H9 (cell line): Measurements from ENCODE around the gene SLC6A15. TPM values are rescaled to one million over a fixed set of nuclear protein-coding genes. Genes with fewer than 3 reads are reported as not detected.

Experiments used
- DNase-seq: peaks from one replicate; pipeline ENCODE4 v3.0.0-alpha.2; 2017
- H2AFZ ChIP-seq: one replicate; pipeline ENCODE4 v1.6.1; 2013; ENCODE audit warnings: mild to moderate bottlenecking, low read length, control low read depth, moderate library complexity
- H2AK5ac ChIP-seq: 2 replicates; pipeline ENCODE4 v1.6.1; 2013; ENCODE audit warnings: low read length, control low read depth, mixed read lengths; ENCODE audit not compliant: insufficient read length
- H2BK120ac ChIP-seq: one replicate; pipeline ENCODE4 v1.6.1; 2013; ENCODE audit warnings: low read depth, mild to moderate bottlenecking, low read length, control low read depth, inconsistent platforms; ENCODE audit not compliant: poor library complexity, severe bottlenecking
- H2BK12ac ChIP-seq: 2 replicates; pipeline ENCODE4 v1.6.1; 2013; ENCODE audit warnings: low read length, control low read depth, mixed read lengths, low read depth; ENCODE audit not compliant: insufficient read length
- H2BK15ac ChIP-seq: 2 replicates; pipeline ENCODE4 v1.6.1; 2013; ENCODE audit warnings: low read depth, low read length, control low read depth
- H2BK20ac ChIP-seq: one replicate; pipeline ENCODE4 v1.6.1; 2013; ENCODE audit warnings: low read depth, mild to moderate bottlenecking, low read length, control low read depth, inconsistent platforms; ENCODE audit not compliant: poor library complexity, severe bottlenecking
- H2BK5ac ChIP-seq: 2 replicates; pipeline ENCODE4 v1.6.1; 2013; ENCODE audit warnings: low read length, control low read depth, mixed read lengths; ENCODE audit not compliant: insufficient read length
- H3K14ac ChIP-seq: 2 replicates; pipeline ENCODE4 v1.6.1; 2013; ENCODE audit warnings: low read length, control low read depth; ENCODE audit not compliant: insufficient read depth
- H3K18ac ChIP-seq: 2 replicates; pipeline ENCODE4 v1.6.1; 2013; ENCODE audit warnings: low read depth, mild to moderate bottlenecking, mixed read lengths, low read length, control low read depth; ENCODE audit not compliant: insufficient read length
- H3K23ac ChIP-seq: 2 replicates; pipeline ENCODE4 v1.6.1; 2013; ENCODE audit warnings: low read length, control low read depth, mixed read lengths, low read depth; ENCODE audit not compliant: insufficient read length
- H3K23me2 ChIP-seq: 2 replicates; pipeline ENCODE4 v1.6.1; 2013; ENCODE audit warnings: low read depth, mild to moderate bottlenecking, mixed read lengths, low read length, control low read depth; ENCODE audit not compliant: insufficient read length, poor library complexity, severe bottlenecking
- H3K27ac ChIP-seq: 2 replicates; pipeline ENCODE4 v1.5.1; 2013; ENCODE audit warnings: low read length, control low read depth, mixed read lengths, low read depth; ENCODE audit not compliant: insufficient read length
- H3K27me3 ChIP-seq: 2 replicates; pipeline ENCODE4 v1.6.1; 2013; ENCODE audit warnings: low read length, control low read depth, inconsistent platforms; ENCODE audit not compliant: insufficient read depth
- H3K4ac ChIP-seq: 2 replicates; pipeline ENCODE4 v1.6.1; 2013; ENCODE audit warnings: low read depth, mild to moderate bottlenecking, control low read depth, inconsistent platforms, low read length, moderate library complexity
- H3K4me1 ChIP-seq: 2 replicates; pipeline ENCODE4 v1.6.1; 2013; ENCODE audit warnings: low read length, control low read depth, inconsistent platforms; ENCODE audit not compliant: insufficient read depth
- H3K4me2 ChIP-seq: 2 replicates; pipeline ENCODE4 v1.6.1; 2013; ENCODE audit warnings: low read length, control low read depth, mixed read lengths; ENCODE audit not compliant: insufficient read length, insufficient read depth
- H3K56ac ChIP-seq: 2 replicates; pipeline ENCODE4 v1.6.1; 2013; ENCODE audit warnings: low read depth, mild to moderate bottlenecking, mixed read lengths, low read length, control low read depth; ENCODE audit not compliant: insufficient read length
- H3K79me1 ChIP-seq: 2 replicates; pipeline ENCODE4 v1.6.1; 2013; ENCODE audit warnings: low read depth, mild to moderate bottlenecking, moderate library complexity, low read length, control low read depth, inconsistent platforms; ENCODE audit not compliant: insufficient read depth, poor library complexity, severe bottlenecking
- H3K79me2 ChIP-seq: 2 replicates; pipeline ENCODE4 v1.6.1; 2013; ENCODE audit warnings: low read length, control low read depth, inconsistent platforms; ENCODE audit not compliant: insufficient read depth
- H3K9ac ChIP-seq: 2 replicates; pipeline ENCODE4 v1.6.1; 2013; ENCODE audit warnings: low read length, control low read depth, mixed read lengths; ENCODE audit not compliant: insufficient read length; ENCODE audit errors: extremely low read depth
- H3K9me3 ChIP-seq: one replicate; pipeline ENCODE4 v1.6.1; 2013; ENCODE audit warnings: low read depth, low read length, inconsistent platforms; ENCODE audit not compliant: control insufficient read depth
- H3T11ph ChIP-seq: one replicate; pipeline ENCODE4 v1.6.1; 2013; ENCODE audit warnings: mild to moderate bottlenecking, low read length, control low read depth, inconsistent platforms
- H4K20me1 ChIP-seq: one replicate; pipeline ENCODE4 v1.6.1; 2013; ENCODE audit not compliant: control insufficient read depth, insufficient read length, insufficient read depth
- H4K5ac ChIP-seq: 2 replicates; pipeline ENCODE4 v1.6.1; 2013; ENCODE audit warnings: low read depth, mild to moderate bottlenecking, mixed read lengths, low read length, control low read depth; ENCODE audit not compliant: insufficient read length
- H4K8ac ChIP-seq: replicated peaks from 2 replicates; pipeline ENCODE4 v1.6.1; 2013; ENCODE audit warnings: low read length, control low read depth, mixed read lengths, low read depth; ENCODE audit not compliant: insufficient read length
- H4K91ac ChIP-seq: 2 replicates; pipeline ENCODE4 v1.6.1; 2013; ENCODE audit warnings: low read depth, mild to moderate bottlenecking, moderate library complexity, mixed read lengths, low read length, control low read depth; ENCODE audit not compliant: insufficient read length
- H3K27ac Mint-ChIP-seq, 3 experiments: 2 replicates in 2 of 3; 3 replicates in 1 of 3; pipeline ENCODE4 v1.8.0; 2020 to 2021; ENCODE audit warnings: mixed read lengths in 3 of 3, mild to moderate bottlenecking in 1 of 3, moderate library complexity in 1 of 3
- H3K27me3 Mint-ChIP-seq: 2 replicates; pipeline ENCODE4 v1.8.0; 2021; ENCODE audit warnings: low read depth, mild to moderate bottlenecking, moderate library complexity, mixed read lengths
- H3K36me3 Mint-ChIP-seq, 3 experiments: 2 replicates in 2 of 3; 3 replicates in 1 of 3; pipeline ENCODE4 v1.8.0; 2020 to 2021; ENCODE audit warnings: low read depth in 3 of 3, mixed read lengths in 3 of 3; ENCODE audit not compliant: insufficient read depth in 1 of 3
- H3K4me1 Mint-ChIP-seq, 2 experiments: 2 replicates each; pipeline ENCODE4 v1.8.0; 2020; ENCODE audit warnings: mixed read lengths in 2 of 2
- H3K4me3 Mint-ChIP-seq, 2 experiments: 2 replicates in 1 of 2; 3 replicates in 1 of 2; pipeline ENCODE4 v1.8.0; 2020 to 2021; ENCODE audit warnings: mild to moderate bottlenecking in 2 of 2, mixed read lengths in 2 of 2, moderate library complexity in 1 of 2
- H3K9me3 Mint-ChIP-seq, 2 experiments: 2 replicates in 1 of 2; 3 replicates in 1 of 2; pipeline ENCODE4 v1.8.0; 2020; ENCODE audit warnings: mild to moderate bottlenecking in 2 of 2, mixed read lengths in 2 of 2, moderate library complexity in 1 of 2
- CTCF ChIP-seq: fragments of 200-600 bp; sonication (generic); conservative IDR thresholded peaks from 3 replicates; pipeline ENCODE4 v1.8.0; 2021; ENCODE audit warnings: antibody characterized with exemption, mild to moderate bottlenecking
- WGBS: extraction: QIAGEN DNeasy Blood & Tissue Kit; methylation state at CpG from one replicate; pipeline ENCODE4 v1.1.7; 2013; ENCODE audit warnings: missing lambda C conversion rate, low lambda C conversion rate, mixed read lengths; ENCODE audit not compliant: insufficient read length; ENCODE audit errors: extremely low coverage; 5-methylcytosine and 5-hydroxymethylcytosine counted together
- total RNA-seq: library from RNA; stranded (reverse); gene quantifications from 2 replicates; pipeline ENCODE4 v1.2.1, GENCODE V29; 2021

The SLC6A15 gene
- total RNA-seq, 1 experiment from 2014 or later = 12.9 TPM

GRCh38 chr12:84950971-84951546, 38.5 kb upstream of the SLC6A15 start:
- Histone ChIP-seq H3K4ac (no peak overlapping the region), H4K8ac (no peak overlapping the region), H2BK15ac (no peak overlapping the region), H2BK20ac (no peak overlapping the region), H3K14ac (no peak overlapping the region), H3K4me2 (no peak overlapping the region), H3K23ac (no peak overlapping the region), H3K4me1 (no peaks in the 10 kb centered on the region), H4K91ac (no peak overlapping the region), H3T11ph (no peak overlapping the region), H2BK12ac (no peak overlapping the region), H2AFZ (no peak overlapping the region), H3K18ac (no peak overlapping the region), H3K27ac (no peak overlapping the region), H4K5ac (no peak overlapping the region), H2BK120ac (no peak overlapping the region), H4K20me1 (no peaks in the 10 kb centered on the region), H3K27me3 (no peaks in the 10 kb centered on the region), H2AK5ac (no peak overlapping the region), H3K79me1 (no peaks in the 10 kb centered on the region), H3K56ac (no peak overlapping the region), H3K23me2 (no peaks in the 10 kb centered on the region), H3K9ac (no peak overlapping the region), H2BK5ac (no peak overlapping the region), H3K79me2 (no peaks in the 10 kb centered on the region), H3K9me3 (no peaks in the 10 kb centered on the region)
- TF ChIP-seq CTCF = no peak
- no peaks in the 10 kb centered on the region for H3K4me1 Mint-ChIP-seq
- no peaks in the 10 kb centered on the region for H3K9me3 Mint-ChIP-seq
- no CpG with 5 or more reads among the region's 3 CpGs for WGBS
- no peaks in the 10 kb centered on the region for H3K36me3 Mint-ChIP-seq
- H3K4me3 Mint-ChIP-seq = no peak overlapping the region
- no peaks in the 10 kb centered on the region; the same call in 1 of the 2 replicates for H3K27me3 Mint-ChIP-seq
- no peak for DNase-seq
- no peak overlapping the region for H3K27ac Mint-ChIP-seq
